DOHH2 (cell line): ENCODE results near the gene RAPGEF5.

Experiments
- CTCF ChIP-seq: fragments of 200-600 bp; sonication (generic); IDR thresholded peaks from one replicate; pipeline ENCODE4 v1.5.1; 2014; ENCODE audit warnings: antibody characterized with exemption, mild to moderate bottlenecking, low read depth, low read length; ENCODE audit not compliant: poor library complexity, severe bottlenecking
- EZH2phosphoT487 ChIP-seq: fragments of 200-600 bp; sonication (generic); IDR thresholded peaks from 2 replicates; pipeline ENCODE4 v1.6.1; 2017; ENCODE audit warnings: borderline replicate concordance, mild to moderate bottlenecking, antibody characterized with exemption, low read length, moderate library complexity, mixed read lengths

GRCh38 chr7:22277375-22277774 is 79.6 kb downstream of the RAPGEF5 start:
- TF ChIP-seq CTCF (no peak), EZH2phosphoT487 (no peak)
